Tibial nerve (tissue), 4 donors: Measurements from ENCODE around the gene CCNE1. TPM values are rescaled to one million over a fixed set of nuclear protein-coding genes. Genes with fewer than 3 reads are reported as not detected.

Experiments
- DNase-seq, 2 donors: peaks; one replicate each; pipeline ENCODE4 v3.0.0-alpha.2; 2019; ENCODE audit warnings: low spot score in 2 of 2
- H3K27ac ChIP-seq, 4 donors: fragments of 200-600 bp; sonication (generic) in 3 of 4; one replicate each; pipeline ENCODE4 v1.5.1; 2017 to 2019; ENCODE audit warnings: mild to moderate bottlenecking in 1 of 4
- H3K27me3 ChIP-seq, 2 donors: fragments of 200-600 bp; sonication (generic) in 1 of 2; one replicate each; pipeline versions ENCODE4 v1.5.1 to v1.6.0; 2017 to 2019
- H3K36me3 ChIP-seq, 3 donors: fragments of 200-600 bp; sonication (generic); one replicate each; pipeline ENCODE4 v1.5.1; 2018 to 2019
- H3K4me1 ChIP-seq, 4 donors: fragments of 200-600 bp; sonication (generic) in 3 of 4; one replicate each; pipeline ENCODE4 v1.5.1; 2017 to 2019
- H3K4me3 ChIP-seq, 4 donors: fragments of 200-600 bp; sonication (generic) in 3 of 4; one replicate each; pipeline ENCODE4 v1.5.1; 2017 to 2019; ENCODE audit warnings: mild to moderate bottlenecking in 1 of 4, moderate library complexity in 1 of 4
- H3K9me3 ChIP-seq, 4 donors: fragments of 200-600 bp; sonication (generic) in 3 of 4; one replicate each; pipeline ENCODE4 v1.5.1; 2017 to 2019
- CTCF ChIP-seq, 5 experiments: fragments of 200-600 bp in 3 of 5; fragments of 450-650 bp in 2 of 5; sonication (generic) in 3 of 5; IDR thresholded peaks; one replicate each; pipeline ENCODE4 v1.5.1; 2016 to 2019; ENCODE audit warnings: antibody characterized with exemption in 5 of 5, mild to moderate bottlenecking in 3 of 5, moderate library complexity in 2 of 5
- EP300 ChIP-seq, 2 donors: sonication (generic); formaldehyde crosslinking; IDR thresholded peaks; one replicate each; pipeline ENCODE4 v1.6.1; 2017; ENCODE audit warnings: antibody characterized with exemption in 2 of 2, mild to moderate bottlenecking in 1 of 2
- POLR2A ChIP-seq, 2 donors: fragments of 450-650 bp; IDR thresholded peaks; one replicate each; pipeline ENCODE4 v1.6.1; 2017; ENCODE audit warnings: antibody characterized with exemption in 2 of 2, mild to moderate bottlenecking in 2 of 2, moderate library complexity in 2 of 2
- WGBS, 2 donors: methylation state at CpG; one replicate each; pipeline ENCODE4 v1.1.5; 2018; 5-methylcytosine and 5-hydroxymethylcytosine counted together
- total RNA-seq, 4 donors: library from RNA; depleted of rRNA; stranded (reverse); fragments of >200 nt; gene quantifications; one replicate each; pipeline ENCODE4 v1.1.0, GENCODE V29; 2016

CCNE1 gene
- total RNA-seq, 4 donors from 2014 or later = 0.60 to 4.9 (median 3.8) TPM

- Histone ChIP-seq H3K36me3 (no peaks in the 10 kb centered on the region), H3K27me3 (peaks cover 0 to 37% of the 10 kb centered on the region in 2 donors), H3K9me3 (no peaks in the 10 kb centered on the region), H3K4me3 (no peak overlapping the region), H3K27ac (no peak overlapping the region), H3K4me1 (no peaks in the 10 kb centered on the region)
- DNase-seq = no peak
- WGBS, 2 donors = 78 to 87% methylated on average over 3 of the region's 3 CpGs
- TF ChIP-seq POLR2A (IDR thresholded peaks at IDR 0.05) (no peak), CTCF (IDR thresholded peaks at IDR 0.05) (no peak), EP300 (IDR thresholded peaks at IDR 0.05) (no peak)
These were observed 48.7 kb downstream of the CCNE1 start for GRCh38 chr19:29860492-29860891.

DNA sequence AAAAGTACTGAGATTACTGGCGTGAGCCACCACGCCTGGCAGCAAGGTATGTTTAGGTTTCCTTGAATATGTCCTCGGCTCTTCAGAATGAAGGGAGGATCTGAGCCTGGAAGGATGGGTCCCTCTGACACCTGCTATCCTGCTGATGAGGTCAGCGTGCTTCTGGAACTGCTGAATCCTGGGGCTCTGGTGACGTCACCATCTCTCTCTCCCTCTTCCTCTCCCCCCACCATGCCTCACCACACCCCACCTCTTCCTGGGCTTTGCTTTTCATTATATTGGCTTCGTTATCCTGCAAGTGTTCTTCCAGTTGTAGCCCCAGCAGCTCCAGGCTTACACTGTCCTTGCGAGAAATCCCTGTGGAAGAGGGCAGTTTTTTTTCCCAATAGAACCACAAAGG is 49.8 kb downstream of the CCNE1 start:
- TF ChIP-seq CTCF (IDR thresholded peaks at IDR 0.05) = no peak
- no peak for TF ChIP-seq POLR2A (IDR thresholded peaks at IDR 0.05)
- no peak for TF ChIP-seq EP300 (IDR thresholded peaks at IDR 0.05)
- peaks cover 0 to 35% of the 10 kb centered on the region in 2 donors for H3K27me3 ChIP-seq

GRCh38 chr19:29866011-29866410 is 54.2 kb downstream of the CCNE1 start:
- H3K4me3 ChIP-seq = no peak overlapping the region
- H3K9me3 ChIP-seq = peaks cover 0 to 26% (median 3%) of the 10 kb centered on the region in 4 donors
- H3K4me1 ChIP-seq = no peaks in the 10 kb centered on the region
- WGBS, 2 donors = 59 to 67% methylated on average over 5 of the region's 5 CpGs
- no peaks in the 10 kb centered on the region for H3K36me3 ChIP-seq
- peaks cover 0 to 28% of the 10 kb centered on the region in 2 donors for H3K27me3 ChIP-seq
- no peak overlapping the region for H3K27ac ChIP-seq
- DNase-seq = no peak
- no peak for TF ChIP-seq EP300 (IDR thresholded peaks at IDR 0.05)

More for the DNA sequence above, 49.8 kb downstream of the CCNE1 start:
- DNase-seq = no peak
- 77 to 88% methylated on average over 7 of the region's 7 CpGs for WGBS, 2 donors
- Histone ChIP-seq H3K4me3 (no peak overlapping the region), H3K4me1 (no peaks in the 10 kb centered on the region), H3K36me3 (no peaks in the 10 kb centered on the region), H3K9me3 (peaks cover 0 to 2% (median 0%) of the 10 kb centered on the region in 4 donors), H3K27ac (no peak overlapping the region)

DNA sequence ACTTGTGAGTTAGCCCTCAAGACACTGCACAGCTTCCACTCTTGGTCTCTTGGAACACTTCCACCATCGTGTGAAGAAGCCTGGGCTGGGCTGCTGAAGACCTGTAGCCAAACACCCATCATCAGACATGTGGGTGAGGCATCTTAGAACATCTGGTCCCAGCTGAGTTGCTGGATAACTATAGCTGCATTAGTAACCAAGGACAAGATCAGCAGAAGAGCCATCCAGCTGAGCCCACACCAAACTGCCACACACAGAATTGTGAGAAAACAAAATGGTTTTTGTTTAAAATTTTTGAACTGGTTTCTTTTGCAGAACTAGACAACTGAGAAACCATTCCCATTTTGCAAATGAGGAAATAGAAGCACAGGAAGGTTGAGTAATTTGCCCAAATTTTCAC is 56.2 kb downstream of the CCNE1 start:
- Histone ChIP-seq H3K27me3 (peaks cover 0 to 30% of the 10 kb centered on the region in 2 donors), H3K36me3 (no peaks in the 10 kb centered on the region), H3K27ac (no peak overlapping the region), H3K4me3 (no peak overlapping the region), H3K4me1 (peaks cover 0 to 11% (median 1%) of the 10 kb centered on the region in 4 donors), H3K9me3 (peaks cover 0 to 26% (median 3%) of the 10 kb centered on the region in 4 donors)
- no peak for DNase-seq
- no peak for TF ChIP-seq CTCF (IDR thresholded peaks at IDR 0.05)
- TF ChIP-seq POLR2A (IDR thresholded peaks at IDR 0.05) = no peak
- no peak for TF ChIP-seq EP300 (IDR thresholded peaks at IDR 0.05)
- WGBS, 2 donors = 71 to 100% methylated on average over 1 of the region's 1 CpG

- WGBS, 2 donors = 27 to 32% methylated on average over 2 of the region's 2 CpGs
- Histone ChIP-seq H3K27ac (no peak overlapping the region), H3K36me3 (no peaks in the 10 kb centered on the region), H3K4me1 (peaks cover 0 to 23% (median 7%) of the 10 kb centered on the region in 4 donors), H3K27me3 (peaks cover 0 to 31% of the 10 kb centered on the region in 2 donors), H3K9me3 (peaks cover 0 to 26% (median 3%) of the 10 kb centered on the region in 4 donors), H3K4me3 (no peak overlapping the region)
- no peak for DNase-seq
- TF ChIP-seq CTCF (IDR thresholded peaks at IDR 0.05) (no peak), POLR2A (IDR thresholded peaks at IDR 0.05) (no peak)
These were observed 59.4 kb downstream of the CCNE1 start for GRCh38 chr19:29871143-29871542.
